ENCODE measurements around the gene UGT1A8. TPM values are rescaled to one million over a fixed set of nuclear protein-coding genes. Genes with fewer than 3 reads are reported as not detected.
"Not testable (repeated sequence)": the region's sequence is repeated elsewhere in the genome, so short reads cannot be mapped to it uniquely, and the experiment has no call there.

UGT1A8 gene
- total and polyA plus RNA-seq, 2 of the 4 experiments (the other 2 are of a cell fraction): not detected

DNA sequence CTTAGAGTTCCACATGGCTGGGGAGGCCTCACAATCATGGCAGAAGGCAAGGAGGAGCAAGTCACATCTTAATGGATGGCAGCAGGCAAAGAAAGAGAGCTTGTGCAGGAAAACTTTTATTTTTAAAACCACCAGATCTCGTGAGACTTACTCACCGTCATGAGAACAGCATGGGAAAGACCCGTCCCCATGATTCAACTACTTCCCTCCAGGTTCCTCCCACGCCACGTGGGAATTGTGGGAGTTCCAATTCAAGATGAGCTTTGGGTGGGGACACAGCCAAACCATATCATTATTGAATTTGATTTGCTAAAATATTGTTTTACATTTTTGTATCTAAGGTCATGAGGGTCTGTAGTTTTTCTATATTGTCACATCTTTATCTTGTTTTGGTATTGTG lies 40.1 kb upstream of the UGT1A8 start:
- intact Hi-C loops (cut with micrococcal nuclease); H2BK5ac ChIP-seq (ENCODE audit: low read depth, low read length, poor library complexity, severe bottlenecking); H2AK5ac ChIP-seq (ENCODE audit: low read depth, low read length); H2AFZ ChIP-seq (replicated peaks; ENCODE audit: low read length, poor library complexity); H3K4me3 ChIP-seq (ENCODE audit: insufficient read depth, low read depth, low read length); H2BK15ac ChIP-seq (ENCODE audit: low read depth, low read length); H3K79me1 ChIP-seq (ENCODE audit: low read depth in 1 of 2, low read length in 2 of 2); H3K4me2 ChIP-seq (ENCODE audit: low read depth, low read length); H3K27ac ChIP-seq (ENCODE audit: insufficient read depth, low read length); ATAC-seq (ENCODE audit: low read depth); H3K18ac ChIP-seq (ENCODE audit: low read depth, low read length); H4K91ac ChIP-seq (ENCODE audit: insufficient read depth, low read depth, low read length); POLR2A ChIA-PET (ENCODE audit: unreplicated experiment); BruUV-seq (replicated peaks); H3K4ac ChIP-seq (ENCODE audit: low read depth, low read length); H3K56ac ChIP-seq (ENCODE audit: extremely low read depth, insufficient read depth, low read length); CTCF ChIA-PET; H2BK20ac ChIP-seq (ENCODE audit: low read depth, low read length); H4K8ac ChIP-seq (ENCODE audit: low read depth in 2 of 2, low read length in 2 of 2); DNase-seq; H3K9me1 ChIP-seq (ENCODE audit: insufficient read depth, low read length); H3K4me1 ChIP-seq (ENCODE audit: control insufficient read depth, insufficient read depth, low read length); H3K14ac ChIP-seq (replicated peaks; ENCODE audit: low read depth, low read length); in situ Hi-C loops (cut with MboI; ENCODE audit: low sequenced_read_pairs); H4K5ac ChIP-seq (ENCODE audit: low read depth, low read length); H3K9me3 ChIP-seq (ENCODE audit: control insufficient read depth, insufficient read depth, low read length); H3K9ac ChIP-seq (ENCODE audit: low read depth, low read length); H3K36me3 ChIP-seq (ENCODE audit: control insufficient read depth, insufficient read depth, low read length); H3K23ac ChIP-seq (ENCODE audit: low read depth, low read length); H4K20me1 ChIP-seq (ENCODE audit: insufficient read depth, low read length); H2AK9ac ChIP-seq (replicated peaks; ENCODE audit: low read depth, low read length, poor library complexity); H3K27me3 ChIP-seq (ENCODE audit: control insufficient read depth, insufficient read depth, low read length); H2BK120ac ChIP-seq (ENCODE audit: low read depth, low read length); dilution Hi-C loops (cut with HindIII; ENCODE audit: low sequenced_read_pairs, unreplicated experiment): not testable (repeated sequence)
- WGBS, 2 experiments (ENCODE audit: extremely low coverage in 2 of 2, insufficient read length in 1 of 2): no CpG with 5 or more reads among the region's 5 CpGs

DNA sequence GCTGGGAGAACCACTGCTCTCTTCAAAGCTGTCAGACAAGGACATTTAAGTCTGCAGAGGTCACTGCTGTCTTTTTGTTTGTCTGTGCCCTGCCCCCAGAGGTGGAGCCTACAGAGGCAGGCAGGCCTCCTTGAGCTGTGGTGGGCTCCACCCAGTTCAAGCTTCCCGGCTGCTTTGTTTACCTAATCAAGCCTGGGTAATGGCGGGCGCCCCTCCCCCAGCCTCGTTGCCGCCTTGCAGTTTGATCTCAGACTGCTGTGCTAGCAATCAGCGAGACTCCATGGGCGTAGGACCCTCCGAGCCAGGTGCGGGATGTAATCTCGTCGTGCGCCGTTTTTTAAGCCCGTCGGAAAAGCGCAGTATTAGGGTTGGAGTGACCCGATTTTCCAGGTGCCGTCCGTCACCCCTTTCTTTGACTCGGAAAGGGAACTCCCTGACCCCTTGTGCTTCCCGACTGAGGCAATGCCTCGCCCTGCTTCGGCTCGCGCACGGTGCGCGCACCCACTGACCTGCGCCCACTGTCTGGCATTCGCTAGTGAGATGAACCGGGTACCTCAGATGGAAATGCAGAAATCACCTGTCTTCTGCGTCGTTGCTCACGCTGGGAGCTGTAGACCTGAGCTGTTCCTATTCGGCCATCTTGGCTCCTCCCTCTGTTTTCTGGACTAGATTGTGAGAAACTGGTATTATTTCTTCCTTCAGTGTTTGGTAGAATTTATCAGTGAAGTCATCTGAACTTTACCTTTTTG lies 34.0 kb upstream of the UGT1A8 start:
- H3K18ac ChIP-seq (ENCODE audit: low read depth, low read length); H3K14ac ChIP-seq (replicated peaks; ENCODE audit: low read depth, low read length); H3K9ac ChIP-seq (ENCODE audit: low read depth, low read length); H3K4ac ChIP-seq (ENCODE audit: low read depth, low read length); H3K4me3 ChIP-seq (ENCODE audit: insufficient read depth, low read depth, low read length); H2BK5ac ChIP-seq (ENCODE audit: low read depth, low read length, poor library complexity, severe bottlenecking); intact Hi-C loops (cut with micrococcal nuclease); H4K8ac ChIP-seq (ENCODE audit: low read depth in 2 of 2, low read length in 2 of 2); H3K9me3 ChIP-seq (ENCODE audit: control insufficient read depth, insufficient read depth, low read length); H3K4me2 ChIP-seq (ENCODE audit: low read depth, low read length); H4K91ac ChIP-seq (ENCODE audit: insufficient read depth, low read depth, low read length); H3K9me1 ChIP-seq (ENCODE audit: insufficient read depth, low read length); H2AK9ac ChIP-seq (replicated peaks; ENCODE audit: low read depth, low read length, poor library complexity); H3K4me1 ChIP-seq (ENCODE audit: control insufficient read depth, insufficient read depth, low read length); H3K79me1 ChIP-seq (ENCODE audit: low read depth in 1 of 2, low read length in 2 of 2); BruUV-seq (replicated peaks); in situ Hi-C loops (cut with MboI; ENCODE audit: low sequenced_read_pairs); H3K56ac ChIP-seq (ENCODE audit: extremely low read depth, insufficient read depth, low read length); ATAC-seq (ENCODE audit: low read depth); H3K27me3 ChIP-seq (ENCODE audit: control insufficient read depth, insufficient read depth, low read length); H3K27ac ChIP-seq (ENCODE audit: insufficient read depth, low read length); H3K23ac ChIP-seq (ENCODE audit: low read depth, low read length); H2BK120ac ChIP-seq (ENCODE audit: low read depth, low read length); DNase-seq; dilution Hi-C loops (cut with HindIII; ENCODE audit: low sequenced_read_pairs, unreplicated experiment); H2BK15ac ChIP-seq (ENCODE audit: low read depth, low read length); H4K20me1 ChIP-seq (ENCODE audit: insufficient read depth, low read length); H2AFZ ChIP-seq (replicated peaks; ENCODE audit: low read length, poor library complexity); H2BK20ac ChIP-seq (ENCODE audit: low read depth, low read length); H4K5ac ChIP-seq (ENCODE audit: low read depth, low read length); H3K36me3 ChIP-seq (ENCODE audit: control insufficient read depth, insufficient read depth, low read length); H2AK5ac ChIP-seq (ENCODE audit: low read depth, low read length); CTCF ChIA-PET; POLR2A ChIA-PET (ENCODE audit: unreplicated experiment): not testable (repeated sequence)
- WGBS, 2 experiments (ENCODE audit: extremely low coverage in 2 of 2, insufficient read length in 1 of 2): 90% methylated on average over 22 of the region's 35 CpGs; no CpG with 5 or more reads in 1 of the 2 experiments

Data from IMR-90 (cell line).